ENCODE data around the gene AGPAT4.
"Not testable (repeated sequence)": the region's sequence is repeated elsewhere in the genome, so short reads cannot be mapped to it uniquely, and the experiment has no call there.

Gene AGPAT4

DNA sequence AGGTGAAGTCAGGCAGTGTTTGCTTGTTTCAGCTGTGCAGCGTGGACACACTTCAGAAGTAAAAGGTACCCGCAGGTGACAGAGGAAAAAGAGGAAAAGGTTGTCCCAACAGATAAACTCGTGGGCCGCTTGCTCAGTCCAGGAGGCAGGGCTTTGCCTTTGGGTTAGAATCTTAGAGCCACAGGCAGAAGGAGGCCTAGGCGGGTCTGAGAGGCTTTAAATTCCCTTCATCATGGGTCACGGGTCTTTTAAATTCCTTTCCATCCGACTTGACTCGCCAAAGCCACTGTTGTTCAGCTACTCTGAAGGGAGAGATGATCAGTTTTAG lies 48.2 kb downstream of the AGPAT4 start:
- no peak for DNase-seq

- not testable (repeated sequence) for DNase-seq
Measured at GRCh38 chr6:161224951-161225680, 48.7 kb downstream of the AGPAT4 start.

DNA sequence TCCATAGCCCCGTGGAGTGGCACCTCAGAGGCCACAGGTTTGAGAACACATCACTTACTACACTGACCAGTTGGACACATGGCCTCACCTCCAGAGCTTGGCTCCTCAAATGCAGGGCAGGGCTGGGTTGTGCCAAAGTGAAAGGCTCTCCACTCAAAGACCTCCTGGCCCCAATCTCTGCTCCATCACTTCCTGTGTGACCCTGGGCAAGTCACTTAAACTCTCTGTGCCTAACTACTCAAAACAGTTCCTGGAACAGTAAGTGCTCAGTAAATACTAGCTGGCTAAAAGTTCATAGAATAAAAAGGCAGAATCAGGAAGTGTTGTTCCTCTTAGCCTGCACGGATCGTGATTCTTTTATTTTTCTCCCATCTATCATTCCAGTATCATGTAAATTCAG lies 50.2 kb downstream of the AGPAT4 start:
- no peak for DNase-seq

- DNase-seq: no peak
Measured at GRCh38 chr6:161222706-161223234, 51.1 kb downstream of the AGPAT4 start.

GRCh38 chr6:161220346-161220745 lies 53.5 kb downstream of the AGPAT4 start:
- no peak for DNase-seq

DNA sequence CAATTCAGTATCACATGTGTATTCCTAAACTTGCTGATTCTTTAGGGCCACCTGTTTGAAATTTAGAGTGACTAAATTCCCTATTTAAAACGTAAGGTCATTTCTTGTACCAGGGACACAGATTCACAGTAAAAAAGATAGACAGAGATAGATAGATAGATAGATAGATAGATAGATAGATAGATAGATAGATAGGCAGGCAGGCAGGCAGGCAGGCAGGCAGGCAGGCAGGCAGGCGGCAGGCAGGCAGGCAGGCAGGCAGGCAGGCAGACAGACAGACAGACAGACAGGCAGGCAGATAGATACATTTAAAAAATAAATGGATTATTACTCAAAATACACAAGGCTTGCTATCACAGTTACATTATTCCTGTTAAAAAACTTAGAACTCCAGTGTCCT lies 54.2 kb downstream of the AGPAT4 start:
- no peak for DNase-seq

GRCh38 chr6:161218222-161218621 lies 55.6 kb downstream of the AGPAT4 start:
- DNase-seq: no peak

DNA sequence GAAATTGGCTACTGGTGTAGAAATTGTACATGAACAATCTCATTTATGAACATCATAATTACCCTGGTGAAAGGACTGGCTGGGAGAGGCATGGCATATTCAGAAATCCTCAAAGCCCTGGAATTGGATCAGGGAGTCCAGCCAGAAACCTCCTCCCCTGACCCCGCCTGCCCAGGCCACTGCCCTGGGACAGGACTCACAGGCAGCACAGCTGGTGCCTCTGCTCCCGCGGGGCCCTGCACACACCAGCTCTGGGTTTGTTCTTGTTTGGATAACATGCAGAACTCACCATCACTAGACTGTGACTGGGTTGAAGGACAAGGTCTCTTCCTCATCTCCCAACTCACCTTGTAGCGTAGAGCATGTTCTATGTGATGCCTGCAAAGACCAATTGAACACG lies 56.2 kb downstream of the AGPAT4 start:
- no peak for DNase-seq

GRCh38 chr6:161216616-161217205 lies 57.1 kb downstream of the AGPAT4 start:
- no peak for DNase-seq

DNA sequence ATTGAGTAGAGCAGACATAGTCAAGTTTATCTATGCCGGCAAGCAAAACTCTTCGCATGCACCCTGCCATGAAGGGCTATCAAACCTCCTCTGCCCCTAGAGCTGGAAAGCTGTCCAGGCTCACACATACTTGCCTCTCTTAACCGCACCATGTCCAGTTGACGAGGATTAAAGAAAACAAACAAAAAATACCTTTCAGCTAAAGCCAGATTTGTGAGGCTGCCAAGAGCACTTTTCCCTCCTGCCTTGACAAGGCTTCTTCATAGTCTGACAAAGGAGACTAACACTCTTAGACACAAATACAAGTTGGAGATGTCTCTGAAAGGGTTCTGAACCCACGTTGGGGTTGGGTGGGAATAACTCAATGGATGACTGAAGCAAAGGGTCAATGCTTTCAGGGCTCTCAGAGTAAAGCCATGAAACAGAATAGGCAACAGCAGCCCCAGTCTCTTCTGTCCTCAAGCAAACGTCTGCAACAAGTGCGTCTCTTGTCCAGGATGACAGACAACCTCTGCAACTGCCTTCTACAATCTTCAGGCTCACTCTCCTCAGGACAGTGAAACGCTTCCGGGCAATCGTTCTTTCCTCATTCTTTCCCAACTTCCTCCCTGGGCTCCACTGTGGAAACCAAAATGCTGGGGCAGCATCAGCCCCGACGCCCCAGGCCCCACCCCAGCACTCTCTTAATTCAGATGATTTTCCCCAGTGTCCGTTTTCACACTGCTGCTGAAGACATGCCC lies 57.8 kb downstream of the AGPAT4 start:
- no peak for DNase-seq

- DNase-seq: no peak
Measured at GRCh38 chr6:161215193-161215592, 58.7 kb downstream of the AGPAT4 start.

DNA sequence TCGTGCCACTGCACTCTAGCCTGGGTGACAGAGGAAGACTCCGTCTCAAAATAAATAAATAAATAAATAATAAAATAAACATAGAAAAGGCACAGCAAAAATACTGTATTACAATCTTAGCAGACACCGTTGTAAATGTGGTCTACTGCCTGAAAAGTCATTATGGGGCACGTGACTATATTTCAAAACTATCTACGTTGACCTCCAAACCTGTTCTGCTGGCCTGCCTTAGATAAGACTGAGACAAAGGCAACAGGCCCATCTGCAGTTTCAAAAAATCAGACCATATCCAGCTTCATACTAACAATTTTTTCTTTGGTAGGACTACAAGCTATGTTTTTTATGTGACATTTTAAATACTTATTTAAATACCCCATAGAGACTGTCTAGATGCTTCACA lies 59.1 kb downstream of the AGPAT4 start:
- no peak for DNase-seq

DNA sequence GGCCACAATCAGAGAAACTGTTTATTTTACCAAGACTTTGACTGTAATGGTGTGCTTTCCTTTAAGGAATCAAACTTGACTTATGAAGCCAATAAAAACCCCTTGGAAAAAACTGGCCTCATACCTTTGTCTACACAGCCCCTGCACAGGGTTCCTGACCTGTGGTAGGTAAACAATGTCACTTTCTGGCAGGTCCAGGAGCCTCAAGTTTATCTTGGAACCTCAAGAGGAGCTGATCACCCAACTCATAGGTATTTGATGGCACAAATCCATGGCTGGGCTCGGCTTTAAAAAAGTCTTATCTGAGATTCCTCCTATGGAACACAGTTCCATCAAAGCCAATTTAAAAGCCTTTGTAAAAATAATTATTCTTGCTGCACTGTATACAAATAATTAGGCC lies 61.0 kb downstream of the AGPAT4 start:
- DNase-seq: no peak

DNA sequence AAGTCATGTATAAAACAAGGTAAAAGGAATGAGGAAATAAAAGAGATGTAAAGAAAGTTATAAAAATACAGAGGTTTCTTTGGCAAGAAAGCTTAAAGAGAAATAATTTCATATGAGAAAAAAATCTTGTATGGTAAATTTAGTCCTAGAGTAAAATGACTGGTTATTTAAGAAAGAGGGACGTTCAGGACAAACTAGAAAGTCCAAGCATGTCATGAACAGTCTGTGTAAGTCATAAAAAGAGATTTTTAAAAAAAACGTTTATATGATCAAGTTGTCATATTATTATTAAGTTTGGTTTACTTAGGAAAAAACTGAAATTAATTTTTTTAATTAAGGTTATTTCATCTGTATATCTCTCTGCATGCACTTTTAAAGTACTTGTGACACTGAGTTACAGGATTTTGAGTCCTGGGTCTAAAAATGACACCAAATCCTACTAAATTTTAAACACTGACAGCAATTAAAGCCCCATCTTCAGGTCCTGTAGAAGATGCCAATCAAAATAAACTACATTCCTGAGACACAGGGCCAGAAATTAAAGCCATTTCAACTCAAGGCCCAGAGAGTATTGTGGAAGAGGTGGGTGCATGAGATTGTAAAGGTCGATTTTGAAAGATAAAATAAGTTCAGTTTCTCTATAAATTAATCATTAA lies 62.4 kb downstream of the AGPAT4 start:
- DNase-seq: no peak

- DNase-seq: no peak
Measured at GRCh38 chr6:161210857-161211256, 63.0 kb downstream of the AGPAT4 start.

DNA sequence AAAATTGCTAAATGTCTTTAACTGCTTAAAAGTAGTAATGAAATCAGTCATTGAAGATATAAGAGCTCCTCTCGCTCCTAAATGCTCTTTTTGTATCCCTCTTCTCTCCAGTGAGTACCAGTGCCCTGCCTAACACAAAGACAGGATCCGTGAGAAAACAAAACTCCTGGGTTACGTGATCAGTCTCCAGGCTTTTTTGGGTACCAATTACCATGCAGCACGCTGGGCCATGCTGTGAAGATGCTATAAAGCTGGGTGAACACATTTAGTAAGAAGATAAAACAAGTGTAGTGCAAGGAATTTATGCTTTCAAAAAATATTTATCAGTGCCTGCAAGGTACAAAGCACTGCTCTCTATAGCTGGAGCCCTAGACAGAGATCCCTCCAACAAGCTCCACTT lies 66.7 kb downstream of the AGPAT4 start:
- no peak for DNase-seq

DNA sequence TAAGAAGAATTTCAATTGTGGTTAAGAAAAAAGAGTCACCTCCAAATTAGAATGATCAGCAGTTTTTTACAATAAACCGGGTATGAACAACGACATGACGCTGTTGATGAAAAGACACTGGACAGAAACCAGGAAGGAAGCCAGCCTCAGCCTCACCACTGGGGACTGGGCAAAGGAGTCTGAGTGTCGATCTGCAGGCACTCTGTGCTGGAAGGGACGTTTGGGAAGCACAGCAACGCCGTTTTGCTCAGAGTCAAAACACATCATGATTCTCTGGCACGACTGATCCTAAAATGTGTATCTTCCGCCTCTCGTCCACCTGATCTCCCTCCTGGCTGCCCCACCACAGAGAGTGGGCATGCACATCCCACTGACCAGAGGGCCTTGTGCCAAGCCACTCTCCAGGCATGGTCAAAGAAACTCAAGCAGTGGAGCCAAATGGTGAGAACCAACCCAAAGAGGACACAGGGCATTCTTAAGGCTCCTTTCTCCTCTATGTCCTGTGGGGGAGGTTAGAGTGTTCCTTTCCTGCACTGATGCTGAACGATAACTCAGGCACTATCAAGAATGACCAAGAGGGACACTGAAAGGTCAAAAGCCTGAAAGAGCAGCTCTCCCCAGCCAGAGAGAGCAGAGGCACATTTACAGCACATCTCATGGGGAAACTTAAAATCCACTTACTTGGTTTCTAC lies 68.8 kb downstream of the AGPAT4 start:
- no peak for DNase-seq

GRCh38 chr6:161200610-161201370 lies 73.1 kb downstream of the AGPAT4 start:
- no peak for DNase-seq

GRCh38 chr6:161199850-161200249 lies 74.0 kb downstream of the AGPAT4 start:
- no peak for DNase-seq

GRCh38 chr6:161198783-161199460 lies 74.9 kb downstream of the AGPAT4 start:
- no peak for DNase-seq

- DNase-seq: no peak
Measured at GRCh38 chr6:161198176-161198575, 75.7 kb downstream of the AGPAT4 start.

- no peak for DNase-seq
Measured at GRCh38 chr6:161195386-161195785, 78.5 kb downstream of the AGPAT4 start.
